ENCODE results near the gene ITGA5.

DNA sequence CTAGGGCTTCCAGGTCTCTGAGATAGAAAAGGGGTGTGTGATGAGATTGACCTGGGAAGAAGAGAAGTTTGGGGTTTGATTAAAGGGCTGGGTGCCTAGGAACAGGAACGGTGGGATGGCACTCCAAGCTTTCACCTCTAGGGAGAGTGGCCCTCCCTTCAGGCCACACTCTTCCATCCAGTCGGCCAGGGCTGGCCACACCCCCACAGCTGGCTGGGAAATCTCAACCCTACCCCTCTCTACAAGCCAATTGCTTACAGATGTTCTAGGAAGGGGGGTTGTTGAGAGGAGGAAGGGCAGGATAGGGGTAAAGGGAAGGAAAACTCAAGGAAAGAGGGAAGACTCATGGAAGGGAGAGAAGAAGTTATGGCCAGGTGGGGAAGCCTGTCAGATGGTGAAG, 6.6 kb upstream of the ITGA5 start:
- TF ChIP-seq, protein P1, sequence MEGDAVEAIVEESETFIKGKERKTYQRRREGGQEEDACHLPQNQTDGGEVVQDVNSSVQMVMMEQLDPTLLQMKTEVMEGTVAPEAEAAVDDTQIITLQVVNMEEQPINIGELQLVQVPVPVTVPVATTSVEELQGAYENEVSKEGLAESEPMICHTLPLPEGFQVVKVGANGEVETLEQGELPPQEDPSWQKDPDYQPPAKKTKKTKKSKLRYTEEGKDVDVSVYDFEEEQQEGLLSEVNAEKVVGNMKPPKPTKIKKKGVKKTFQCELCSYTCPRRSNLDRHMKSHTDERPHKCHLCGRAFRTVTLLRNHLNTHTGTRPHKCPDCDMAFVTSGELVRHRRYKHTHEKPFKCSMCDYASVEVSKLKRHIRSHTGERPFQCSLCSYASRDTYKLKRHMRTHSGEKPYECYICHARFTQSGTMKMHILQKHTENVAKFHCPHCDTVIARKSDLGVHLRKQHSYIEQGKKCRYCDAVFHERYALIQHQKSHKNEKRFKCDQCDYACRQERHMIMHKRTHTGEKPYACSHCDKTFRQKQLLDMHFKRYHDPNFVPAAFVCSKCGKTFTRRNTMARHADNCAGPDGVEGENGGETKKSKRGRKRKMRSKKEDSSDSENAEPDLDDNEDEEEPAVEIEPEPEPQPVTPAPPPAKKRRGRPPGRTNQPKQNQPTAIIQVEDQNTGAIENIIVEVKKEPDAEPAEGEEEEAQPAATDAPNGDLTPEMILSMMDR (optimal IDR thresholded peaks at IDR 0.05 in 1 of 3, IDR thresholded peaks at IDR 0.05 in 1 of 3, conservative IDR thresholded peaks at IDR 0.05 in 1 of 3; ENCODE audit: extremely low read depth in 1 of 3, insufficient read depth in 2 of 3, low read length in 3 of 3): no peak
- no peak for TF ChIP-seq EZH2 (IDR thresholded peaks at IDR 0.05; ENCODE audit: low read length)
